ENCODE data around the gene LCN1.

Gene LCN1

DNA sequence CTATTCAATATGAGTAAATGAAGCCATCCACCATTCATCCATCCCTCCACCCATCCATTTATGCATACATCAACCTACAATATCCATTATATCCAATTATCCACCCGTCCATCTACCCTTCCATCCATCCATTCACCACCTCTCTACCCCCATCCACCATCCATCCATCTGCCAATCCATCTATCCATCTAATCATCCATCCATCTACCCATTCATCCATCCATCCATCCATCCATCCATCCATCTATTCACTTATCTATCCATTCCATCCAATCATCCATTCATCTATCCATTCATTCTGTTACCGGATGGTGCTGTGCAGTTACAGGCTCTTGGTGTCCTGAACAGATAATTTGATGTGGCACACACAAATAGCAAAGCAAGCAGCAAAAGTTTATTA is 51.0 kb downstream of the LCN1 start:
- Histone ChIP-seq H3K36me3 (ENCODE audit: control insufficient read depth, low read length) (no peaks in the 10 kb centered on the region), H3F3A (ENCODE audit: control insufficient read depth, insufficient read depth) (no peaks in the 10 kb centered on the region), H4K20me1 (ENCODE audit: control insufficient read depth, insufficient read depth, low read depth, low read length) (no peaks in the 10 kb centered on the region), H3K27ac (ENCODE audit: low read depth, low read length) (no peak overlapping the region), H3K4me1 (ENCODE audit: control insufficient read depth, low read length) (no peaks in the 10 kb centered on the region), H3K4me3 (ENCODE audit: low read length) (no peak overlapping the region), H3K9me3 (ENCODE audit: control insufficient read depth, insufficient read depth, low read length) (no peaks in the 10 kb centered on the region), H3K79me2 (ENCODE audit: control insufficient read depth, low read length) (no peaks in the 10 kb centered on the region), H3K4me2 (ENCODE audit: low read length) (no peak overlapping the region), H3K9me2 (replicated peaks; ENCODE audit: control insufficient read depth, low read length) (no peaks in the 10 kb centered on the region), H3K27me3 (ENCODE audit: control insufficient read depth, low read length) (no peaks in the 10 kb centered on the region)
- TF ChIP-seq, protein P1, sequence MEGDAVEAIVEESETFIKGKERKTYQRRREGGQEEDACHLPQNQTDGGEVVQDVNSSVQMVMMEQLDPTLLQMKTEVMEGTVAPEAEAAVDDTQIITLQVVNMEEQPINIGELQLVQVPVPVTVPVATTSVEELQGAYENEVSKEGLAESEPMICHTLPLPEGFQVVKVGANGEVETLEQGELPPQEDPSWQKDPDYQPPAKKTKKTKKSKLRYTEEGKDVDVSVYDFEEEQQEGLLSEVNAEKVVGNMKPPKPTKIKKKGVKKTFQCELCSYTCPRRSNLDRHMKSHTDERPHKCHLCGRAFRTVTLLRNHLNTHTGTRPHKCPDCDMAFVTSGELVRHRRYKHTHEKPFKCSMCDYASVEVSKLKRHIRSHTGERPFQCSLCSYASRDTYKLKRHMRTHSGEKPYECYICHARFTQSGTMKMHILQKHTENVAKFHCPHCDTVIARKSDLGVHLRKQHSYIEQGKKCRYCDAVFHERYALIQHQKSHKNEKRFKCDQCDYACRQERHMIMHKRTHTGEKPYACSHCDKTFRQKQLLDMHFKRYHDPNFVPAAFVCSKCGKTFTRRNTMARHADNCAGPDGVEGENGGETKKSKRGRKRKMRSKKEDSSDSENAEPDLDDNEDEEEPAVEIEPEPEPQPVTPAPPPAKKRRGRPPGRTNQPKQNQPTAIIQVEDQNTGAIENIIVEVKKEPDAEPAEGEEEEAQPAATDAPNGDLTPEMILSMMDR (IDR thresholded peaks at IDR 0.05; ENCODE audit: low read depth, low read length, poor library complexity, severe bottlenecking), result no peak

- no peak overlapping the region for H3K27ac ChIP-seq (ENCODE audit: low read depth, low read length)
- H3K79me2 ChIP-seq (ENCODE audit: control insufficient read depth, low read length), result no peaks in the 10 kb centered on the region
Observed at GRCh38 chr9:135573124-135573523, 51.9 kb downstream of the LCN1 start.

GRCh38 chr9:135574331-135574730 is 53.1 kb downstream of the LCN1 start:
- H3K4me1 ChIP-seq (ENCODE audit: control insufficient read depth, low read length), result no peaks in the 10 kb centered on the region
- no peaks in the 10 kb centered on the region for H3K9me3 ChIP-seq (ENCODE audit: control insufficient read depth, insufficient read depth, low read length)
- H3K79me2 ChIP-seq (ENCODE audit: control insufficient read depth, low read length), result no peaks in the 10 kb centered on the region
- H4K20me1 ChIP-seq (ENCODE audit: control insufficient read depth, insufficient read depth, low read depth, low read length), result no peaks in the 10 kb centered on the region
- no peaks in the 10 kb centered on the region for H3F3A ChIP-seq (ENCODE audit: control insufficient read depth, insufficient read depth)
- H3K27ac ChIP-seq (ENCODE audit: low read depth, low read length), result no peak overlapping the region
- TF ChIP-seq EZH2phosphoT487 (IDR thresholded peaks at IDR 0.05; ENCODE audit: borderline replicate concordance, low read length), result no peak
- TF ChIP-seq, protein P1 (IDR thresholded peaks at IDR 0.05; ENCODE audit: low read depth, low read length, poor library complexity, severe bottlenecking), result no peak
- H3K4me2 ChIP-seq (ENCODE audit: low read length), result no peak overlapping the region
- no peaks in the 10 kb centered on the region for H3K9me2 ChIP-seq (replicated peaks; ENCODE audit: control insufficient read depth, low read length)
- H3K36me3 ChIP-seq (ENCODE audit: control insufficient read depth, low read length), result no peaks in the 10 kb centered on the region
- H3K27me3 ChIP-seq (ENCODE audit: control insufficient read depth, low read length), result no peaks in the 10 kb centered on the region
- no peak overlapping the region for H3K4me3 ChIP-seq (ENCODE audit: low read length)

More at GRCh38 chr9:135573124-135573523, 51.9 kb downstream of the LCN1 start:
- no peak overlapping the region for H3K4me2 ChIP-seq (ENCODE audit: low read length)
- H3F3A ChIP-seq (ENCODE audit: control insufficient read depth, insufficient read depth), result no peaks in the 10 kb centered on the region
- H3K9me2 ChIP-seq (replicated peaks; ENCODE audit: control insufficient read depth, low read length), result no peaks in the 10 kb centered on the region
- no peaks in the 10 kb centered on the region for H3K27me3 ChIP-seq (ENCODE audit: control insufficient read depth, low read length)
- no peak for TF ChIP-seq EZH2phosphoT487 (IDR thresholded peaks at IDR 0.05; ENCODE audit: borderline replicate concordance, low read length)
- TF ChIP-seq, protein P1 (IDR thresholded peaks at IDR 0.05; ENCODE audit: low read depth, low read length, poor library complexity, severe bottlenecking), result no peak
- H3K36me3 ChIP-seq (ENCODE audit: control insufficient read depth, low read length), result no peaks in the 10 kb centered on the region
- H4K20me1 ChIP-seq (ENCODE audit: control insufficient read depth, insufficient read depth, low read depth, low read length), result no peaks in the 10 kb centered on the region
- no peaks in the 10 kb centered on the region for H3K9me3 ChIP-seq (ENCODE audit: control insufficient read depth, insufficient read depth, low read length)
- no peak overlapping the region for H3K4me3 ChIP-seq (ENCODE audit: low read length)
- no peaks in the 10 kb centered on the region for H3K4me1 ChIP-seq (ENCODE audit: control insufficient read depth, low read length)

DNA sequence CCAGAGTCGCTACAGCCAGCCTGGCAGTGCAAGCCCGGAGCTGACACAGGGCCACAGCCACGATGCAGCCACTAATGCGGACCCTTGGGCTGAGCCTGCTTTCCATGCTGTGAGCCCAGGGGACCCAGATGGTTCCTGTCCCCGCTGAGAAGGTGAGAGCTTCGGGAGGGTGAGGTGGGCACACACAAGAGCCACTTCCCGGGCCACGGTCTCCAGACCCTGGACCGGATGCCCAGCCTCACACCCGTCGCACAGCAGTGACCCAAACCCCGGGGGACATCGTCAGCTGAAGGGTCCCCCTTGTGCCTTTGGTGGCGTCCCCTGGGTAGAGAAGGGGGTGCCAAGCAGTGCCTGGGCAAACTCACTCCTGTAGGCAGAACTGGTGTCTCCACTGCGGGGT is 53.7 kb downstream of the LCN1 start:
- Histone ChIP-seq H3K27ac (ENCODE audit: low read depth, low read length) (no peak overlapping the region), H3K9me2 (replicated peaks; ENCODE audit: control insufficient read depth, low read length) (no peaks in the 10 kb centered on the region), H3K36me3 (ENCODE audit: control insufficient read depth, low read length) (no peaks in the 10 kb centered on the region), H4K20me1 (ENCODE audit: control insufficient read depth, insufficient read depth, low read depth, low read length) (no peaks in the 10 kb centered on the region), H3F3A (ENCODE audit: control insufficient read depth, insufficient read depth) (no peaks in the 10 kb centered on the region), H3K4me1 (ENCODE audit: control insufficient read depth, low read length) (no peaks in the 10 kb centered on the region), H3K9me3 (ENCODE audit: control insufficient read depth, insufficient read depth, low read length) (no peaks in the 10 kb centered on the region), H3K27me3 (ENCODE audit: control insufficient read depth, low read length) (no peaks in the 10 kb centered on the region), H3K4me3 (ENCODE audit: low read length) (no peak overlapping the region), H3K4me2 (ENCODE audit: low read length) (no peak overlapping the region), H3K79me2 (ENCODE audit: control insufficient read depth, low read length) (no peaks in the 10 kb centered on the region)
- TF ChIP-seq, protein P1 (IDR thresholded peaks at IDR 0.05; ENCODE audit: low read depth, low read length, poor library complexity, severe bottlenecking), result no peak
- TF ChIP-seq EZH2phosphoT487 (IDR thresholded peaks at IDR 0.05; ENCODE audit: borderline replicate concordance, low read length), result no peak

All from DOHH2 (cell line).